Transverse colon (tissue), 4 donors: ENCODE results near the gene DYNC1I1.

Experiments
- EP300 ChIP-seq: sonication (generic); formaldehyde crosslinking; IDR thresholded peaks from one replicate; pipeline ENCODE4 v1.6.1; 2017; ENCODE audit warnings: antibody characterized with exemption, low read depth
- POLR2A ChIP-seq: fragments of 450-650 bp; IDR thresholded peaks from one replicate; pipeline ENCODE4 v1.6.1; 2016; ENCODE audit warnings: antibody characterized with exemption, mild to moderate bottlenecking, moderate library complexity
- POLR2AphosphoS5 ChIP-seq, 3 donors: sonication (generic); formaldehyde crosslinking; IDR thresholded peaks; one replicate each; pipeline ENCODE4 v1.6.1; 2016; ENCODE audit warnings: antibody characterized with exemption in 3 of 3
- TF ChIP-seq, protein P1 (sequence below), 5 experiments: fragments of 200-600 bp in 3 of 5; fragments of 450-650 bp in 2 of 5; sonication (generic) in 3 of 5; IDR thresholded peaks; 1 replicate in 2 of 5; 2 replicates in 3 of 5; pipeline ENCODE4 v1.5.1; 2016 to 2017; ENCODE audit warnings: antibody characterized with exemption in 5 of 5, inconsistent platforms in 3 of 5, mild to moderate bottlenecking in 2 of 5, moderate library complexity in 1 of 5

DNA sequence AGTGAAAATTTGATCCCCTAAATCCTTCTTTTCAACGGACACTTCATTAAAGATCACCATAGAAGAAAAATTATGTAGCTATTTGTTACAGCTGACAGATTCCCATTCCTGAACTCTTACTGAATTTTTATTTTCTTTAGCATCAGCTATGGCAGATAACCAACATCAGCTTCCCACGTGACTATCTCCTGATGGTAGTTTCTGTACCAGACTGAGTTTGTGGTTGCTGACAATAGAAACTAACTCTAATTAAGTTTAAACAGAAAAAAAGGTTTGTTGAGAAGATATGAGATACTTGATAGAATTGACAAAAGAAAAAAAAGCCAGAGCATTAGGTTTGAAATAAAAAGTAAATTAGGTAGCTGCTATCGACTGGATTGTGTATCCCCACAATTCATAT is 101.8 kb downstream of the DYNC1I1 start:
- TF ChIP-seq POLR2AphosphoS5 (IDR thresholded peaks at IDR 0.05) (no peak), POLR2A (no peak), EP300 (no peak)
- TF ChIP-seq, protein P1, sequence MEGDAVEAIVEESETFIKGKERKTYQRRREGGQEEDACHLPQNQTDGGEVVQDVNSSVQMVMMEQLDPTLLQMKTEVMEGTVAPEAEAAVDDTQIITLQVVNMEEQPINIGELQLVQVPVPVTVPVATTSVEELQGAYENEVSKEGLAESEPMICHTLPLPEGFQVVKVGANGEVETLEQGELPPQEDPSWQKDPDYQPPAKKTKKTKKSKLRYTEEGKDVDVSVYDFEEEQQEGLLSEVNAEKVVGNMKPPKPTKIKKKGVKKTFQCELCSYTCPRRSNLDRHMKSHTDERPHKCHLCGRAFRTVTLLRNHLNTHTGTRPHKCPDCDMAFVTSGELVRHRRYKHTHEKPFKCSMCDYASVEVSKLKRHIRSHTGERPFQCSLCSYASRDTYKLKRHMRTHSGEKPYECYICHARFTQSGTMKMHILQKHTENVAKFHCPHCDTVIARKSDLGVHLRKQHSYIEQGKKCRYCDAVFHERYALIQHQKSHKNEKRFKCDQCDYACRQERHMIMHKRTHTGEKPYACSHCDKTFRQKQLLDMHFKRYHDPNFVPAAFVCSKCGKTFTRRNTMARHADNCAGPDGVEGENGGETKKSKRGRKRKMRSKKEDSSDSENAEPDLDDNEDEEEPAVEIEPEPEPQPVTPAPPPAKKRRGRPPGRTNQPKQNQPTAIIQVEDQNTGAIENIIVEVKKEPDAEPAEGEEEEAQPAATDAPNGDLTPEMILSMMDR (IDR thresholded peaks at IDR 0.05): no peak
